ENCODE measurements around the gene AK4.

Gene AK4

GRCh38 chr1:65255035-65255655, 107.1 kb downstream of the AK4 start:
- no peak for DNase-seq

GRCh38 chr1:65255656-65256050, 107.7 kb downstream of the AK4 start:
- DNase-seq, result no peak

GRCh38 chr1:65256860-65257708, 109.1 kb downstream of the AK4 start:
- DNase-seq, result no peak

- DNase-seq, result no peak
These were observed 110.1 kb downstream of the AK4 start for GRCh38 chr1:65258106-65258505.

GRCh38 chr1:65259816-65260215, 111.8 kb downstream of the AK4 start:
- no peak for DNase-seq

GRCh38 chr1:65260851-65261473, 113.0 kb downstream of the AK4 start:
- DNase-seq, result no peak

GRCh38 chr1:65263286-65263685, 115.3 kb downstream of the AK4 start:
- DNase-seq, result no peak

GRCh38 chr1:65264197-65264929, 116.4 kb downstream of the AK4 start:
- DNase-seq, result no peak

GRCh38 chr1:65265296-65265650, 117.3 kb downstream of the AK4 start:
- no peak for DNase-seq

GRCh38 chr1:65265651-65266351, 117.8 kb downstream of the AK4 start:
- DNase-seq, result no peak

- no peak for DNase-seq
These were observed 118.5 kb downstream of the AK4 start for GRCh38 chr1:65266476-65266875.

GRCh38 chr1:65267271-65267670, 119.3 kb downstream of the AK4 start:
- DNase-seq, result no peak

GRCh38 chr1:65267683-65268082, 119.7 kb downstream of the AK4 start:
- DNase-seq, result no peak

GRCh38 chr1:65269612-65270011, 121.6 kb downstream of the AK4 start:
- no peak for DNase-seq

GRCh38 chr1:65276197-65276939, 128.4 kb downstream of the AK4 start:
- no peak for DNase-seq

- no peak for DNase-seq
These were observed 129.8 kb downstream of the AK4 start for GRCh38 chr1:65277605-65278347.

- DNase-seq, result no peak
These were observed 130.5 kb downstream of the AK4 start for GRCh38 chr1:65278376-65279069.

- no peak for DNase-seq
These were observed 131.2 kb downstream of the AK4 start for GRCh38 chr1:65279070-65279779.
